Pons (tissue), 1 donor: ENCODE data around the gene ZNF442.
"Not testable (repeated sequence)": the region's sequence is repeated elsewhere in the genome, so short reads cannot be mapped to it uniquely, and the experiment has no call there.

Experiments used
- DNase-seq: peaks from one replicate; pipeline ENCODE4 v3.0.0-alpha.2; 2016; ENCODE audit warnings: low spot score

Gene ZNF442

DNA sequence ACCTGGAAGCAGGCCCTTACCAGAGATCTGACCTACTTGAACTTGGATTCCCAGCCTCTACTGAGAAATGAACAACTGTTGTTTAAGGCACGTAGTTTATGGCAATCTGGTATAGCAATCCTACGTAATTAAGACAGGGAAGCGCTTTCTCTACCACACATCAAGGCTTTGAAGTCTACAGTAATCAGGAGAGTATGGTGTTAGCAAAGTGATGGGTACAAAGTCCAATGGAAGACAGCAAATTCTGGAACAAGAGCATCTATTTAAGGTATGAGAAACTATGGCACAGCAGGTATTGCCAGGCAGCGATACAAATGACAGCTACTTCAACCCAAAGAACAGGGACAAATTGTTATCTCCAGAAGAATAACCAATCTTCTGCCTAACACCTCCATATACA is 35.1 kb downstream of the ZNF442 start:
- DNase-seq, result no peak

DNA sequence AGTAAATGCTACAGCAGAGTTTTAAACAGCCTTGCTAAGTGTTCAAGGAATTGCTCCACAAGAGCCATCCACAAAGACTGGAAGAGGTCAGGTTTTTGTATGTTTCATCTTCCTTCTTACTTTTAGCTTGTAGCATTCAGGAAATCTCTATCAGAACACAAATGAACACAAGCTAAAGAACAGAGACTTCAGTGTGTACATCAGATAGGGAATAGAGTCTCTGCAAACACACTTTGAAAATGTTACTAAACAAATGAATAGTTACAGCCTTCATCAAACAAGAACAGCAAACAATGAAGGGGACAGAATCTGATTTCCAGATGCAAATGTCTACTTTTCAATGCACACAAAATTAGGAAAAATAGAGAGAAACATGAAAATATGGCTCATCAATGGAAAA is 39.8 kb downstream of the ZNF442 start:
- no peak for DNase-seq

DNA sequence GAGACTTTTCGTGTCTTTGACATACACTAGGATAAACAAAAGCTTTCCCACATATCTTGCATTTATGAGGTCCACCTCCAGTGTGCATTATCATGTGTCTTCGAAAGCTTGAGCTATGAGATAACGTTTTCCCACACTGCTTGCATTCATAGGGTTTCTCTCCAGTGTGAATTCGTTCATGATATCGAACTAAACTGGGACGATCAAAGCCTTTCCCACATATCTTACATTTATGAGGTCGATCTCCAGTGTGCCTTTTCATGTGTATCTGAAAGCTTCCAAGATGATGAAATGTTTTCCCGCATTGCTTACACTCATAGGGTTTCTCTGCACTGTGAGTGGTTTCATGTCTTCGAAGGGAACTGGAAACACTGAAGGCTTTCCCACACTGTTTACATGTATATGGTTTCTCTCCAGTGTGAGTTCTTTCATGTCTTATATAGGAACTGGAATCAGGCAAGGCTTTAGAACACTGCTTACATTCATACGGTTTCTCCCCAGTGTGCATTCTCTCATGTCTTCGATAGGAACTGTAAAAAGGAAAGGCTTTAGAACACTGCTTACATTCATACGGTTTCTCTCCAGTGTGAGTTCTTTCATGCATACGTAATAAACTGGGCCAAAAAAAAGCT is 46.6 kb downstream of the ZNF442 start:
- DNase-seq, result no peak

GRCh38 chr19:12314553-12314952 is 50.9 kb downstream of the ZNF442 start:
- DNase-seq, result no peak

- DNase-seq, result not testable (repeated sequence)
Measured at GRCh38 chr19:12308891-12309290, 56.6 kb downstream of the ZNF442 start.
